Activated CD4-positive, alpha-beta T cell treated with anti-CD3 and anti-CD28 coated beads for 4 hours (primary cell): ENCODE measurements around the gene SRGN.

ENCODE experiments used
- DNase-seq, 2 donors: peaks; one replicate each; pipeline ENCODE4 v3.0.0-alpha.2; 2020

SRGN gene

GRCh38 chr10:69142983-69143382 lies 55.1 kb downstream of the SRGN start:
- no peak for DNase-seq

GRCh38 chr10:69145329-69145728 lies 57.4 kb downstream of the SRGN start:
- DNase-seq: no peak

GRCh38 chr10:69145864-69146263 lies 58.0 kb downstream of the SRGN start:
- no peak for DNase-seq

- DNase-seq: no peak
Observed at GRCh38 chr10:69146759-69147158, 58.9 kb downstream of the SRGN start.

- DNase-seq: no peak
Observed at GRCh38 chr10:69151984-69152383, 64.1 kb downstream of the SRGN start.

- no peak for DNase-seq
Observed at GRCh38 chr10:69153227-69153626, 65.3 kb downstream of the SRGN start.
